Epithelial cell of esophagus (primary cell): ENCODE data around the gene SCP2.
A peak's percentile ranks its signal among the peaks of the same experiment; 100 is the strongest.
"Not testable (repeated sequence)": the region's sequence is repeated elsewhere in the genome, so short reads cannot be mapped to it uniquely, and the experiment has no call there.

Experiments
- DNase-seq: peaks from one replicate; pipeline ENCODE4 v3.0.0; 2010; ENCODE audit warnings: low read depth
- H3K4me3 ChIP-seq: 2 replicates; pipeline ENCODE4 v1.5.1; 2011; ENCODE audit warnings: mild to moderate bottlenecking, low read length, control low read depth
- TF ChIP-seq, protein P1 (sequence below): IDR thresholded peaks from 2 replicates; pipeline ENCODE4 v1.5.1; 2011; ENCODE audit warnings: low read depth, mild to moderate bottlenecking, low read length, control low read depth, inconsistent platforms; ENCODE audit not compliant: insufficient read depth; ENCODE audit errors: missing control alignments

Gene SCP2

DNA sequence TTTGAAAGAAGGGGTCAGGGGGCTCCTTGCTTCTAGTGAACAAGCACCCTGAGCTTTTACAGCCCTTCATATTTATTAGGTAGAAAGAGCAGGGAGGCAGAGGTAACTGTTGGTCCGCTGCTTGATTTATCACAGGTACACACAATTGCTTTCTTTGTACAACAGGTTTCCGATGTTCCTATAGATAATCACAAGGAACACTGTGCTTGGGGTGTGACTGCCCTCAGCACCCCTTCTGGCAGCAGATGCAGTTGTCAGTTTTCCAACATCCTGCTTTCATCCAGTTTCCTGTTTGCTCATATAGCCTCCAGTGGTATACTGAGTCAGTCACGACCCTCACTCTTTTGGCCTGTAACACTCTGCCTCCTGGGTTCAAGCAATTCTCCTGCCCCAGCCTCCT lies 40.6 kb downstream of the SCP2 start:
- no peak overlapping the region for H3K4me3 ChIP-seq
- TF ChIP-seq, protein P1, sequence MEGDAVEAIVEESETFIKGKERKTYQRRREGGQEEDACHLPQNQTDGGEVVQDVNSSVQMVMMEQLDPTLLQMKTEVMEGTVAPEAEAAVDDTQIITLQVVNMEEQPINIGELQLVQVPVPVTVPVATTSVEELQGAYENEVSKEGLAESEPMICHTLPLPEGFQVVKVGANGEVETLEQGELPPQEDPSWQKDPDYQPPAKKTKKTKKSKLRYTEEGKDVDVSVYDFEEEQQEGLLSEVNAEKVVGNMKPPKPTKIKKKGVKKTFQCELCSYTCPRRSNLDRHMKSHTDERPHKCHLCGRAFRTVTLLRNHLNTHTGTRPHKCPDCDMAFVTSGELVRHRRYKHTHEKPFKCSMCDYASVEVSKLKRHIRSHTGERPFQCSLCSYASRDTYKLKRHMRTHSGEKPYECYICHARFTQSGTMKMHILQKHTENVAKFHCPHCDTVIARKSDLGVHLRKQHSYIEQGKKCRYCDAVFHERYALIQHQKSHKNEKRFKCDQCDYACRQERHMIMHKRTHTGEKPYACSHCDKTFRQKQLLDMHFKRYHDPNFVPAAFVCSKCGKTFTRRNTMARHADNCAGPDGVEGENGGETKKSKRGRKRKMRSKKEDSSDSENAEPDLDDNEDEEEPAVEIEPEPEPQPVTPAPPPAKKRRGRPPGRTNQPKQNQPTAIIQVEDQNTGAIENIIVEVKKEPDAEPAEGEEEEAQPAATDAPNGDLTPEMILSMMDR: no peak
- no peak for DNase-seq

- not testable (repeated sequence) for DNase-seq
Observed at GRCh38 chr1:52969234-52969633, 42.2 kb downstream of the SCP2 start.

DNA sequence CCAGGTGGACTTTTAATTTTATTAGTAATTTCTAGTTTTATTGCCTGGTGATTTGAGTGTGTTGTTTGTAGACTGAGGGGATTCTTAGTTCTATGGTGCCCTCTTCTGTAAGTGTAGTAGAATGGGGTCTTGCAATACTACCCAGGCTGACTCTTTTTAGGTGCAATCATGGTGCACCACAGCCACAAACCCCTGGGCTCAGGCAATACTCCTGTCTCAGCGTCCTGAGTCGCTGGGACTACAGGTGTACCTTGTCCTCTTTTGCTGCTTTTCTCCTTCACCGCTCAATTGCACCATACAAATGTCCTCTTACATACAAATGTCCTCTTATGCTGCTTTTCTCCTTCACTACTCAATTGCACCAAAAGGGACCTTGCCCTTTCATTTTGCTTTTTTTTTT lies 43.1 kb downstream of the SCP2 start:
- TF ChIP-seq, protein P1: no peak
- H3K4me3 ChIP-seq: no peak overlapping the region
- DNase-seq: peak; percentile 22

More at GRCh38 chr1:52969234-52969633, 42.2 kb downstream of the SCP2 start:
- H3K4me3 ChIP-seq: not testable (repeated sequence)

GRCh38 chr1:52973841-52974240 lies 46.8 kb downstream of the SCP2 start:
- no peak for DNase-seq
- no peak overlapping the region for H3K4me3 ChIP-seq
- TF ChIP-seq, protein P1: no peak

- TF ChIP-seq, protein P1: no peak
- DNase-seq: no peak
- no peak overlapping the region for H3K4me3 ChIP-seq
Observed at GRCh38 chr1:52976183-52977035, 49.3 kb downstream of the SCP2 start.

- no peak for DNase-seq
- TF ChIP-seq, protein P1: no peak
- H3K4me3 ChIP-seq: no peak overlapping the region
Observed at GRCh38 chr1:52978045-52978444, 51.0 kb downstream of the SCP2 start.

DNA sequence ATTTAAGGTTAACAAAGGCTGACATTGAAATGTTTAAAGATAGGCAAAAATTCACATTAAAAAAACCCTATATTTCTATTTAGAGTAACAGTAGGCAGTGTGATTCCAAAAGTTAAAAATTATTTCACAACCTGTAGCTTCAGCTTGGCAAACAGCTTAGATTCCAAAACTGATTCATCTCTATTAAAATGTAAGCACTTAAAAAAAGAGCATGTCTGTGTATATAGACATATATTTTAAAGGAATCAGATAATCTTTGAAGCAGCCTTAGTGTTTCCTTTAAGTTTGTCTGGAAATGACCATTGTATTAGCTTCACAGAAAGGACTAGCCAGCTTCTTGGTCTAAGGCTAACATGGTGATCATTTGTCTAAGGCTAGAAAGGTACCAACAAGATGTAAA lies 65.7 kb downstream of the SCP2 start:
- H3K4me3 ChIP-seq, DNase-seq: not testable (repeated sequence)

GRCh38 chr1:52994656-52995055 lies 67.6 kb downstream of the SCP2 start:
- no peak overlapping the region for H3K4me3 ChIP-seq
- TF ChIP-seq, protein P1: no peak
- DNase-seq: no peak
